Activated CD4-positive, alpha-beta T cell treated with anti-CD3 and anti-CD28 coated beads for 4 hours (primary cell): ENCODE measurements around the gene STARD4.

Experiments
- DNase-seq, 2 donors: peaks; one replicate each; pipeline ENCODE4 v3.0.0-alpha.2; 2020

STARD4 gene, protein sequence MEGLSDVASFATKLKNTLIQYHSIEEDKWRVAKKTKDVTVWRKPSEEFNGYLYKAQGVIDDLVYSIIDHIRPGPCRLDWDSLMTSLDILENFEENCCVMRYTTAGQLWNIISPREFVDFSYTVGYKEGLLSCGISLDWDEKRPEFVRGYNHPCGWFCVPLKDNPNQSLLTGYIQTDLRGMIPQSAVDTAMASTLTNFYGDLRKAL

DNA sequence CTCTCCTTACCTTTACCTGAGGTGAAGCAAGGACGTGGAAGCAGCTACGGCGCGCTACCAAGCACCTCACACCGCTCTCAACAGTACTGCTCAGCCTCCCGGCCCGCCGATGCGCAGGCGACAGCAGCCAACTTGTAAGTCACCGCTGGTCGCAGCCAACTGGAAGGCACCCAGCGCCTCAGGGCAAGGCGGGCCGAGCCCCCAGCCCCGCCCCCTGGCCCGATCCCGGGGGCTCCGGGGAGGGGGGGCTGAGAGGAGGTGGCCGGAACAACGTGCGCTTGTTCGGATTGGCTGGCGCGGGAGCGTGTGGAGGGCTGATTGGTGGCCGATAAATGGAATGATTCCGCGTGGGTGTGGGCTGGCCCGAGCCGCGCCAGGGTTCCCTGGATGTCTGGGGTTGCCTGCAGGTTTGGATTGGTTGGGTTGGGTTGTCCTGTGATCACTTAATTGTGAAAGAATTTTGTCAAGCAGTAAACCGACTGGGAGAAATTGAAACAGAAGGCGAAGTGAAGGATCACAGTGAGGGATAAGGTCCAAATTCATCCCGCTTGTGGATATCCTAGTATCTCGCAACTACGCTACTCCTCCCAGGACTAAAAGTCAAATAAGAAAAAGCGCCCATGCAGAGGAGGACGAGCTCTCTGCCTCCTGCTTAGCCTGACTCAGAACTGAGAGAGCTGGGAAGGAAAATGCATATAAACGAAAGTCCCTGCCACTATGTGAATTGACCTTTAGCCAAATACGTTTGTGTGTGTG is at the start of gene STARD4:
TSS of gene STARD4 (minus strand) at position 161 of the 756 bp plus-strand sequence. CDS start 5,102 bp downstream, outside the sequence.
- DNase-seq: peak; percentile 91 to 92

DNA sequence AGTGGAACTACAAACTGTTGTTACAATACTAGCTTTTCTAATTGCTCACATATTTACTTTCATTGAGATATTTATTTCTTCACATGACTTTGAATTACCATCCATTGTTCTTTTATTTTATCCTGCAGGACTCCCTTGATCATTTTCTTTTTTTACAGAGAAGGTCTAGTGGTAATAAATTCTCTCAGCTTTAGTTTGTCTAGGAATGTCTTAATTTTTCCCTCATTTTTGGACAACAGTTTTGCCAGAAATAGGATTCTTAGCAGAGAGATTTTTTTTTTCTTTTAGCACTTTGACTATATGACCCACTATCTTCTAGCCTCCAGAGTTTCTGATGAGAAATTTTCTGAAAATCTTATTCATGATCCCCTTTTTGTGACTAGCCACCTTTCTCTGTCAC is 47.3 kb upstream of the STARD4 start:
- no peak for DNase-seq

DNA sequence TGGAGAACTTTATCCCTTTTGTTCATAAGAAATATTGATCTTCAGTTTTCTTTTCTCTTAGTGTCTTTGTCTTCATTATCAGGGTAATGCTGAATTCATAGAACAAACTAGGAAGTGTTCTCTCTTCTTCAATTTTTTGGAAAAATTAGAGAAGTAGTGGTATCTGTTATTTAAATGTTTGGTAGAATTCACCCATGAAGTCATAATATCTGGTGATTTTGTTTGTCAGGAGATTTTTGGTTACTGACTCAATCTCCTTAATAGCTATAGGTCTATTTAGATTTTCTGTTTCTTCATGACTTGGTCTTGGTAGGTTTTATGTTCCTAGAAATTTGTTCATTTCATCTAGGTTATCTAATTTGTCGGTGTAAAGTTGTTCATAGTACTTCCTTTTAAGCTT is 45.4 kb upstream of the STARD4 start:
- no peak for DNase-seq

DNA sequence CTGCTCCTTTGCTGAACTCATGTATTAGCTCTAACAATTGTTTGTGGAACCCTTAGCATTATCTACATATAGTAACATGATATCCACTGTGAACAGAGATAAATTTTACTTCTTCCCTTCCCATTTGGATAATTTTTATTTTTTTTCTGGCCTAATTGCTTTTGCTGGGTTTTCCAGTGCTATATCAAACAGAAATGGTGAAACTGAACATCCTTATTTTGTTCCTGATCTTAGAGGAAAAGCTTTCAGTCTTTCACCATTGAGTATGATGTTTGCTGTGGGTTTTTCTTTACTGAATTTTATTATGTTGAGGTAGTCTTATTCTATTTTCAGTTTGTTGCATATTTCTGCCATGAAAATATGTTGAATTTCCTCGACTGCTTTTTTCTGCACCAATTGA is 44.8 kb upstream of the STARD4 start:
- DNase-seq: no peak

DNA sequence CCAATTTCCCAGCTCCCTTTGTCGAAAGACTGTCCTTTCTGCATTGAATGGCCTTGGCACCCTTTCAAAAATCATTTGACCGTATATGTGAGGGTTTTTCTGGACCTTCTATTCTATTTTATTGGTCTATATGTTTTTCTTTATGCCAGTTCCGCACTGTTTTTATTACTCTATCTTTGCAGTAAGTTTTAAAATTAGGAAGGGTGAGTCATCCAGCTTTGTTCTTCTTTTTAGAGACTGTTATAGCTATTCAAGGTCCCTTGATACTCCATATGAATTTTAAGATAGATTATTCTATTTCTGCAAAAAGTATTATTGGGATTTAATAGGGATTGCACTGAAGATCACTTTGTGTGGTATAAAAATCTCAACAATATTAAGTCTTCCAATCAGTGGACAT is 44.2 kb upstream of the STARD4 start:
- no peak for DNase-seq

DNA sequence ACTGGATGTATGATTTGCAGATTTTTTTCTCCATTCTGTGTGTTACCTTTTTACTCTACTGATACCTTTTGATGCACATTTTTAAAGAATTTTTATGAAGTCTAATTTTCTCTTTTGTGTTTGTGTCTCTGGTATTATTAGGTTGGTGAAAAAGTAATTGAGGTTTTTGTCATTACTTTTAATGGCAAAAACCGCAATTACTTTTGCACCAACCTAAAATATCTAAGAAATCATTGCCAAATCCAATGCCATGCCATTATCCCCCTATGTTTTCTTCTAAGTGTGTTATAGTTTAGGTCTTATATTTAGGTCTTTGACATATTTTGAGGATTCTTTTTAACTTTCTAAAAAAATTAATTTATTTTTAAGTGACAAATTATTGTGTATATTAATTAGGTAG is 43.4 kb upstream of the STARD4 start:
- no peak for DNase-seq

DNA sequence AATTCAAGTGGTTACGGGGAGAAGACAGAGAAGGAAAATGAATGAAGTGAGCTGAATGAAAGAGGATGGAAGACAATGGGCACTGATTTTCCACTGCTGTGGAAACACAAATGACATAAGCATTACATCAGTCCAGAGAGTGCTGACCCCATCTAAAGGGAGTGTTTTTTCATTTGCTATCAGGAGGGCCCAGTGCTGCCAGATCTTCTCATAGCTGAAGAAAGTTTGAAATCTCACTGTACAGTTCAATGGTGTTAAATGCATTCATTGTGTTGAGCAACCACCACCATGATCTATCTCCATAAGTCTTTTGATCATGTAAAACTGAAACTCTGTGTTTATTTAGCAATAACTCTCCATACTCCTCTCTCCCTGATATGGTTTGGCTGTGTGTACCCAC is 41.5 kb upstream of the STARD4 start:
- no peak for DNase-seq

DNA sequence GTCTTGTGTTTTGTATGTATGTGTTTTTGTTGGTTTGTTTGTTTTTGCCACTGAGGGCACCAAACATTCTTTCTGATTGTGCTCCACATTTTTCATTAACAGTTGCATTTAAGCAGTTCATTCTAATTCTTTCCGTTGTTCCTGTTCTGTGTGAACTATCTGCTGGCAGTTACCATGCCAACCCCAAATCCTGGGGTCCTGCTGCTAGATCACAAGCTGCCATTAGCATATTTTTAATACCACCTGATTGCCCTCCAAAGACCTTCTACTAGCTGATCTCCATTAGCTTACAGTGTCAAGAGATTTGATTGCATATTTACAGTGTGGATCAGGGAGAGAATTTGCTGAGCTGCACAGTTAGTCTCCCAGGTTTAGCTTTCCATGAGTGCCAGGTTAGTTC is 40.6 kb upstream of the STARD4 start:
- DNase-seq: no peak

DNA sequence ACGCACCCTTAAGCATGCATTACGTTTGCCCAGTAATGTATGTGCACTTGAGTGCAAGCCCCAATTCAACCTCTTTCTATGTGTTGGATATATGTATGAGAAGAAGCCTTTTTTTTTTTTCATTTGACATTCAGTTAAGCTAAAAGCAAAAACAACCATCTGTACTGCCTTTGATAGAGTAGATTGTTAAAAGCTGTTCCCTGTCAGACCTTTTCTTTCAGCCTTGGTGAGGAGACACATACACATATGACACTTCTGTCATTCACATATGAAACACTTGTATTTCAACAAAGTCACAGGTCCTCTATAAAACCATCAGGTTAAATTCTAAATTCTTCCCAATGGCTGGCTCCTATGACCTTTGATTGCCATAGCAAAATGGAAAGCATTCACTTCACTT is 40.2 kb upstream of the STARD4 start:
- DNase-seq: no peak

DNA sequence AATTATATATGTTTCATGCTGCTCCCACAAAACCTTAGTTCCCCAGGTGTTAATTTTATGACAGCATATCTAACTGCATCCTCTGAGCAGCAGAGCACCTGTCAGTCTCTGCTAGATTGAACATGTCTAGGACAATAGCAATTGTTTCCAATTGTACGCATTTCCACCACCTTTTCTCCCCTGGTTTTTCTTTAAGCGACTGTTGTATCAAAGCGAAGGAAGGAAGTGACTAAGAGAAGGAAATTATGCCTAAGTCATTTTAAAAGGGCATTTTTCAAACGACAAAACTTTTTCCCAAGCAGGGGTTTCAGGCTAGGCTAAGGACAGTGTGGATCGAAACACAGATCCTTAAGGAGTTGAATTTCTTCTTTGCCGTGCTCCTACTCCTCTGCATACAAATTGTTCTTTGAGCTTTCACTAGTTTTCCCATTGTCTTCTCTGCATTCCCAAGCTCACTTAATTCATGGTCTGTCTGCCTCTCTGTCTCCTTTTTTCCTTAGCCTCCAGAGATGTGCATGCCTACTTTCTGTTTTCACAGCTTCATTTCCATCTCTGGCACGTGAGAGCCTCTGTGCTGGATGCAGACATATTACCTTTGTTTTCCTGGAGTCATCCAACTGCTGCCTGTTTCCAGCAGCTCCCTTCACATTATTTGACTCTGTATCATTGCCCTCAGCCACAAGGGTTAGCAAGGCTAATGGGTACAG is 39.4 kb upstream of the STARD4 start:
- DNase-seq: no peak

DNA sequence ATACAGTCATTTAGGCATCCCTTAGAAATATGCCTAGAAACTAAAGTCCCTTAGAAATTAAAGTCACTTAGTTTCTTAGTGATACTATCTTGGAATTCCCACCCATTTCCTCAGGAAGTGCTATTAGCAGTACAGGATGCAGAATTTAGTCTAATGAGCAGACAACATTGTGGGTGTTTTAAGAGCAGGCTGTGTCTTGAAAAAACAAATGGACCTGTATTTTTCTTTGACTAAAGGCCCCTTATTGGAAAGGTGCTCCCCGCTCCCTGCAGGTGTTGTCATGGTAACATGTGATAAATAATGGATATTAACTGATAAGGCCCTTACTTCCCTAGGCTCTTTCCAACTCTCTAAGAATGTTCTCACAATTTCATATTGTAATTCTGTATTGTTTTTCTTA is 38.8 kb upstream of the STARD4 start:
- DNase-seq: no peak

DNA sequence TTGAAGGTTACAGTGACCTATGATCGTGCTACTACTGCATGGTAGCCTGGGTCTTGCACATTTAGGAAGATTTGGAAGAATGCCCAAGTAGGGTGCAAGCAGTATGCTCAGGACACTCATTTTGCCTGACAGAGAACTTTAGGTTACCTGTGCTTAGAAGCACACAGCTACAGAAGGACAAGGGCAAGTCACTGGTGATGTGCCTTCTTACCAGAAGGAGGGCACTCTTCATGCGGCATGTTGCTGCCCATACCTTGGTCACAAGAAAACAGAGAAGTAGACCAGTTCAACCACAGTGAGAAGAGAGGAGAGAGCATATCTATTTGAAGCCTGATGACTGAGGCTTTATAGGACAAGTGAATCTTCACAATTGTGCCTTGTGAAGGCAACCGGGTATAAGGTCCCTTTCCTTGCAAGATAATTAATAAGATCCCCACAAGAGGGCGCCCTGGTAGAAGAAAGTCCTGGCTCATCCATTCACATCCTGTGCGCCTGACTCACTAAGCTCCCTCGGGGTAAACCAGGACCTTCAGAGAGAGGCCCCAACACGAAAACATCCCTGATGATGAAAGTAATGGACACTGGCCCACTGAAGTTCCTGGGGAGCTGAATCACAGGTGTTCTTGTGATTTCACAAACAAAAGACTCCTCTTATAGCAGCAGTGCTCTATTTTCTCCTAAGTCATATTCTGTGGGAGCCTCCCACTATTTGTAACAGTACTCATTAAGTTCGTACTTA is 38.1 kb upstream of the STARD4 start:
- DNase-seq: peak; percentile 73 to 84

DNA sequence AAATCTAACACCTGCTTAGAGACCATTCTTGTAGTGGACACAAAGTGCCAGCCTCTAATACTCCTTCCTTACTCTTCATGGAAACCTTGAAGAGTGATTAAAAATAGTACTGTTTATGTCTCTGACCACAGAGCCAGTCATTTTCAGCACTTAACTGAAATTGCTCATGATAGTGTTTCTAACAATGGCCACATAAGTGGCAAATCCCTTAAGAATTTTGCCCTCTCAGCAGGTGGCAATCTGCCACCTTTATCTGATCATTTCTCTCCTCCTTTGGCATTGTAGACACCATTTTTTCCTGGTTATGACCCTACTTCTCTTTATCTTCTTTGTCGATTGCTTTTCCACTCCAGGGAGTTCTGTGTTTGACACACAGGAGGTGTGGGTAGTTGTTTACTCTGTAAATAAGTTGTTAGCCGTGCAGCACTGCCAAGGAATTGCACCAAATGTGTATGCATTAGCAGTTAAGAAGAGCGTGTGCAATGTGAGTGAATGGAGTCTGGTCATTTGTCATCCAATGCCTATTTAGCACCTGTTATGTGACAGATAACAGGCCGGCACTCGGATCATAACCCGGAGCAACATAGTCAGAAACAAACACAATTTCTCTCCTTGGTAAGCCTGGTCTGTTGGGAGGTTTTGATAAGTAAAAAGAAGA is 36.8 kb upstream of the STARD4 start:
- no peak for DNase-seq

DNA sequence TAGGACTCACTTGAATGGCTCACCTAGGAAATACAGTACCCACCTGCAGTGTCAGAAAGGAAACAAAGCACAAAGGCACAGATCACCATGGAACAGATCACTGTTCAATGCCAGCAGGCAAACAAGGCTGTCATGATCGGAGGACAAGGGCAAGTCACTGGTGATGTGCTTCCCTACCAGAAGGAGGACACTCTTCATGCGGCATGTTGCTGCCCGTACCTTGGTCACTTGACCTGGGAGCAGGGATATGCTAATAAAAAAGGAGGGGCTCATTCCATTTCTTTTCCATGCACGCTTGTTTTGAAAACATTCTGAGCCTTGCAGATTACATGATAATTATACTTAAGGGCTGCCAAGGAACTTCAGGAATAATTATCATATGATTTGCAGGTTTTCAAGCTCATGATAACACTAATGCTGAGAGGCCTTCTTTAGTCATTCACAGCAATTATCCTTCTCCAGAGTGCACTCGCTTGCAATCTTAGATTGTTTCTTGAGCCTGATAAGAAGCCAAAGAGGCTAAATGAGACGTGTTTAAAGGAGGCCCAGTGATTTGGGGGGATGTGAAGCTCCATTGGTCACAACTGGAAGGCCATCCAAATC is 36.1 kb upstream of the STARD4 start:
- DNase-seq: no peak

DNA sequence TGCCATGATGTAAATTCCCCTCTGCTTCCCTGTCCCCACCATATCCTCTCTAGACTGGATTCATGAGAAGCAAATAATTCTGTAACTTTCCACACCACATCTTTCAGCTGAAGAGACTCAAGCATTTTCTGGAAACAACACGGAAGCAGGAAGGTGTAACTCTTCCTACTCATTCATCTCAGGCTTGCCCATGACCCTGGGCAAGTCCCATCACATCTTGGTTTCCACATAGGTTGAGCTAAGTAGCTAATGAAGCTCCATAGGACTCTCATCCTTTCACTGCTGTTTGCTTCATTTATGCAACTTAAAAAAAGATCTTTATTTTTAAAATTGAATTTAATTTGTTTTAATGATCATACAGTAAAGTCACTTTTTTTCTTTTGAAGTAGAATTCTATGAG is 32.7 kb upstream of the STARD4 start:
- no peak for DNase-seq

DNA sequence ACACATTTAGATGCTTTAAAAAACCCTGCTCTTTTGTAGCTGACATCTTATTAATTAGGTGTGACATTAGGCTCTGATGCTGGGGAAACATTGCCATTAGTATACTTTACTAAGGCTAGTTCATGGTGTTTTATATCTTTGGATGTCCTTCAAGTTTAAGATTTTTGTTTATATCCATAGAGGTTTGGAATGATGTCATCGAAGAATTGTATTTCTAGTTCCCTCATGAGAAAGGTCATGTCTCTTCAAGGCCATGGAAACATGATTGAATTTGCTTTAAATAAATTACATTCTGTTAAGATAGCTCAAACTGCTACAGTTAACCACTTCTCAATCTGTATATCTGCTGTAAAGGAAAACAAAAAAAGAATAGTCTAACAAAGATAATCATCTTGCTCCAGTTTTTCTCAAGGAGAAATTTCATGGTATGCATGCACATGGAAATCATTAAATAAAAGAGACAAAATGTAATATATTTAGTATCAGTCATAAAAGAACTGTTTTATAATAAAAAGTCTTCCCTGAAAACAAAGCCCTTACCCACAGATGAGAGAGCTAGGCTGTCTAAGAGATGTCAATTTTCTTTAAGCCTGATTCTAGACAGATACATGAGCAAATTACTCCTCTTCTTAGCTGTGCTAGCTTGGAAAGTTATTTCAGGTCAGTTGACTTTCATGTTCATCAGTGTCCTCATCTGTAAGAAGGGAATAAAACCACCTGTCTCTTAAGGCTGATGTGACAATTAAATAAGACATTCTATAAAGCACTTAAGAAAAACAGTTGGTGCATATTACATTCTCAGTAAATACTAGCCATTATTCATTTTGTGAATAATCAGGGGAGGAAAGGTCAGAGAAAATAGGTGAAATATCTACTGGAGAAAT is 25.0 kb upstream of the STARD4 start:
- DNase-seq: no peak

DNA sequence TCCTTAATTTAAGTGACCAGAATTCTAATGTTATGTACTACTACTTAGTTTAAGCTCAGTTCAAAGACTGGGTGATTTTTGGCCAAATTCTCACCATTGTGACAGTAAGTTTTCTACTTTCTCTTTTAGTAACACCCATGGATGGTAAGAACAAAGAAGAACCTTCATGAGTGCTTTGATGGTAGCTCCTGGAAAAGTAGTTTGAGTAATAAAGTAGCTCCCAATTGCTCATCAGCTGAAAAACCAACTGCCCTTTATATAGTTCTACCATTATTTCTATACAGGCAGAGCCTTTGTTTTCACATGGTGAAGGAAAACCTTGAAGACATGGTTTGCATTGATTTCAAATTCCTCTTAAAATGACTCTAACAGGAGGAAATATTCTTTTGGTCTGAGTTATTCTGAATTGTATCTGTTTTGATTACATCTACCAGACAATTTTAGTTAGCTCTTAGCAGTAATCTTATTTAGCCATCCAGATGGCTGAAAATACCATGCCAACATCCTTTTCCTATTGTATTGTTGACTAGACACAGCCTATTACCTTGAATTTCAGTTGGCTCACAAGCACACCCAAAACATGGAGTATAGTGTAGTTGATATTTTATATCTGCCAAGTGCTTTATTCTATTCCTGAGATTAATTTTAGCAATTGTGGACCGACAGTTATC is 23.7 kb upstream of the STARD4 start:
- DNase-seq: no peak

DNA sequence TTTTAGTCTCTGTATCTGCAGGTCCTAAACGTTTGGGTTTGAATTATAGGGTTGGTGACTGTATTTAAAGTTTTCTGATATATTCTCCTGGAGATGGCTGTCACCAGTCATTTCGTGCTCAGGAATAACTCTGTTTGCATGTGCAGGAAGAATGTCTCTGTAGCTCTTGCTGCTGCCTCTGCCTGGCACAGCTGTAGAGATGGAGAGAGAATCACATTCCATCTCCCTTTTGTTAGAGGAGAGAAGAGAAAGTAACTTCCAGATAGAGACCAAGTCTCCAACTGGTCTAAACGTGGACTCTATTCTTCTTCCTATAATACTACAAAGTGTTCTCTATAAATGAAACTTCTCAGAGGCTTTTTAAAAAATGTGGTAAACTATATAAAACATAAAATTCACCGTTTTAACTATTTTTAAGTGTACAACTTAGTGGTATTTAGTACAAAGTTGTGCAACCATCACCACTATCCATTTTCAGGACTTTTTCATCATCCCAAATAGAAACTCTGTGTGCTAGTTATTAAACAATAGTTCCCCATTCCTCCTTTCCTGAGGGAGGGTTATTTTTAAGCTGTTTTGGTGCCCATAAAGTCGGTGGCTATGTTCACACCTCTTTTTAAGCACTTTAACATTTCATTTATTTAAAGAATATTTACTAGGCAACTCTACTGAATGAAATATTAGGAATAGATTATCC is 20.7 kb upstream of the STARD4 start:
- DNase-seq: no peak

DNA sequence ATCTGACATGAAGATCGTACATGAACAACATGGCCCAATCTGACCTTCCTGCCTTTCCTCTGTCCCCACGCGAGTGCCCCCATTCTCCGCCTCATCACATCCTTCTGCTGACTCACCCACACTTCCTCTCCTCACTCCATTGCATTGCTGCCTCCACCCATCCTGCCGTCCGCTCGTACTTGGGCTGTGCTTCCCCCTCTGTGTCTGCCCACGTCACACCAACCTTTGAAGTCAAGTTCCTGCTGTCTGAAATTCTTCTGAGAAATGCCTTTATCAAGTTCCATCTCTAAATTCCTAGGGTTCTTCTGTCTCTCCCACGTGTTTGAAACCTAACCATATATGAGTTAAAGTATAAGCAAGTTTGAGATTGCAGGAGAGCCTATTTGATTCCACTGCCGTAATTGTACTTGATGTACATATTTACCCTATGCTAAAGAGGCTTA is 18.0 kb upstream of the STARD4 start:
- peak; percentile 87 to 89 for DNase-seq

DNA sequence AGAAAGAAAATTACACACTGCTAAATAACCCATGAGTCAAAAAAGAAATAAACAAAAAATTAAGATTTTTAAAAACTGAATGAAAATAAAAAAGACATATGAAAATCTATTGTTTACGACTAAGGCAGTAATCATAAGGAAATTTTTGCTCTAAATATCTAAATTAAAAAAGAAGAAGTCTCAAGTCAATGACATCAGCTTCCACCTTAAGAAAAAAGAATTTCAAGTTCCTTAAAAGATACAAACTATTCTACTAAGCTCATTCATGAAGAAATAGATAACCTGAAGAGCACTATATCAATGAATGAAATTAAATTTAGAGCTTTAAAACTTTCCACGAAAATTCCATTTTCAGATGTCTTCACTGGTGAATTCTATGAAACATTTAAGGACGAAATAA is 15.7 kb upstream of the STARD4 start:
- DNase-seq: no peak
